Upper lobe of right lung (tissue), 1 donor: Measurements from ENCODE around the gene CTSL. TPM values are rescaled to one million over a fixed set of nuclear protein-coding genes. Genes with fewer than 3 reads are reported as not detected.
A peak's percentile ranks its signal among the peaks of the same experiment; 100 is the strongest.

Experiments used
- ATAC-seq: fragments of 200-7000 bp; cut with Tn5 transposase; one replicate; pipeline ENCODE4 v1.9.1; 2020; ENCODE audit warnings: mild to moderate bottlenecking, moderate library complexity
- DNase-seq: peaks from one replicate; pipeline ENCODE4 v3.0.0-alpha.2; 2020
- H3K27ac ChIP-seq: fragments of 200-600 bp; one replicate; pipeline ENCODE4 v1.8.0; 2022
- H3K27me3 ChIP-seq: fragments of 200-600 bp; one replicate; pipeline ENCODE4 v1.8.0; 2022; ENCODE audit warnings: mild to moderate bottlenecking
- H3K36me3 ChIP-seq: fragments of 200-600 bp; one replicate; pipeline ENCODE4 v1.8.0; 2022
- H3K4me1 ChIP-seq: fragments of 200-600 bp; one replicate; pipeline ENCODE4 v1.8.0; 2022
- H3K4me3 ChIP-seq: fragments of 200-600 bp; one replicate; pipeline ENCODE4 v1.8.0; 2022; ENCODE audit warnings: mild to moderate bottlenecking
- H3K9me3 ChIP-seq: fragments of 200-600 bp; one replicate; pipeline ENCODE4 v1.8.0; 2022
- CTCF ChIP-seq: fragments of 200-600 bp; IDR thresholded peaks from one replicate; pipeline ENCODE4 v1.8.0; 2022; ENCODE audit warnings: antibody characterized with exemption
- intact Hi-C: fragments of 100-400 bp; cut with DNase I; formaldehyde crosslinking; loops from one replicate; pipeline ENCODE4 v1.11.0; 2022
- total RNA-seq: library from RNA; stranded (reverse); fragmentation: NEBNext Ultra II Directional; extraction: Animal tissue kit (Norgen Biotek cat#: 25700); gene quantifications from one replicate; pipeline ENCODE4 v1.2.1, GENCODE V29; 2021
- donor health status: DM: no; HTN: yes; CAD: no; lungs with severe emphysema.

The CTSL gene
- total RNA-seq, 1 donor from 2014 or later: 146 TPM

GRCh38 chr9:87763286-87763685 lies 37.4 kb downstream of the CTSL start:
- intact Hi-C loops: no loop called here

GRCh38 chr9:87765521-87765920 lies 39.6 kb downstream of the CTSL start:
- Histone ChIP-seq H3K4me1 (no peaks in the 10 kb centered on the region), H3K9me3 (no peaks in the 10 kb centered on the region), H3K27me3 (no peaks in the 10 kb centered on the region), H3K27ac (no peak overlapping the region), H3K4me3 (no peak overlapping the region), H3K36me3 (no peaks in the 10 kb centered on the region)
- no peak for TF ChIP-seq CTCF
- intact Hi-C loops: no loop called here
- DNase-seq (no peak), ATAC-seq (no peak)

More at GRCh38 chr9:87763286-87763685, 37.4 kb downstream of the CTSL start:
- no peaks in the 10 kb centered on the region for H3K27me3 ChIP-seq
- DNase-seq (no peak), ATAC-seq (no peak)
- no peak overlapping the region for H3K27ac ChIP-seq
- H3K9me3 ChIP-seq: no peaks in the 10 kb centered on the region
- no peaks in the 10 kb centered on the region for H3K36me3 ChIP-seq
- no peak overlapping the region for H3K4me3 ChIP-seq
- no peaks in the 10 kb centered on the region for H3K4me1 ChIP-seq
- no peak for TF ChIP-seq CTCF

- no peak for DNase-seq
- intact Hi-C loops: no loop called here
Measured at GRCh38 chr9:87766697-87767096, 40.8 kb downstream of the CTSL start.

GRCh38 chr9:87770616-87771315 lies 44.8 kb downstream of the CTSL start:
- H3K4me1 ChIP-seq: no peaks in the 10 kb centered on the region
- no peaks in the 10 kb centered on the region for H3K9me3 ChIP-seq
- intact Hi-C loops: no loop called here
- TF ChIP-seq CTCF: no peak
- H3K36me3 ChIP-seq: no peaks in the 10 kb centered on the region
- DNase-seq: no peak
- H3K27me3 ChIP-seq: no peaks in the 10 kb centered on the region
- no peak overlapping the region for H3K27ac ChIP-seq
- no peak for ATAC-seq
- H3K4me3 ChIP-seq: no peak overlapping the region

More at GRCh38 chr9:87766697-87767096, 40.8 kb downstream of the CTSL start:
- no peak for TF ChIP-seq CTCF
- Histone ChIP-seq H3K27me3 (no peaks in the 10 kb centered on the region), H3K36me3 (no peaks in the 10 kb centered on the region), H3K4me3 (no peak overlapping the region), H3K4me1 (no peaks in the 10 kb centered on the region), H3K9me3 (no peaks in the 10 kb centered on the region), H3K27ac (no peak overlapping the region)
- ATAC-seq: no peak

GRCh38 chr9:87771316-87772006 lies 45.5 kb downstream of the CTSL start:
- no peak for TF ChIP-seq CTCF
- Histone ChIP-seq H3K27me3 (no peaks in the 10 kb centered on the region), H3K4me1 (no peaks in the 10 kb centered on the region), H3K36me3 (no peaks in the 10 kb centered on the region), H3K4me3 (no peak overlapping the region), H3K27ac (no peak overlapping the region), H3K9me3 (no peaks in the 10 kb centered on the region)
- ATAC-seq (peak; percentile 26), DNase-seq (no peak)
- intact Hi-C loops: no loop called here
